NB4 (cell line): ENCODE measurements around the gene FKBP4.

Experiments used
- POLR2A ChIP-seq: IDR thresholded peaks from 2 replicates; pipeline ENCODE4 v1.6.1; 2011; ENCODE audit warnings: mild to moderate bottlenecking; ENCODE audit not compliant: insufficient read length; ENCODE audit errors: extremely low read depth
- TF ChIP-seq, protein P1 (sequence below): IDR thresholded peaks from one replicate; pipeline ENCODE4 v1.5.1; 2012; ENCODE audit warnings: low read depth, low read length
- TF ChIP-seq, protein P2 (sequence below): IDR thresholded peaks from 2 replicates; pipeline ENCODE4 v1.6.1; 2011; ENCODE audit warnings: low read depth, low read length

- TF ChIP-seq, protein P1, sequence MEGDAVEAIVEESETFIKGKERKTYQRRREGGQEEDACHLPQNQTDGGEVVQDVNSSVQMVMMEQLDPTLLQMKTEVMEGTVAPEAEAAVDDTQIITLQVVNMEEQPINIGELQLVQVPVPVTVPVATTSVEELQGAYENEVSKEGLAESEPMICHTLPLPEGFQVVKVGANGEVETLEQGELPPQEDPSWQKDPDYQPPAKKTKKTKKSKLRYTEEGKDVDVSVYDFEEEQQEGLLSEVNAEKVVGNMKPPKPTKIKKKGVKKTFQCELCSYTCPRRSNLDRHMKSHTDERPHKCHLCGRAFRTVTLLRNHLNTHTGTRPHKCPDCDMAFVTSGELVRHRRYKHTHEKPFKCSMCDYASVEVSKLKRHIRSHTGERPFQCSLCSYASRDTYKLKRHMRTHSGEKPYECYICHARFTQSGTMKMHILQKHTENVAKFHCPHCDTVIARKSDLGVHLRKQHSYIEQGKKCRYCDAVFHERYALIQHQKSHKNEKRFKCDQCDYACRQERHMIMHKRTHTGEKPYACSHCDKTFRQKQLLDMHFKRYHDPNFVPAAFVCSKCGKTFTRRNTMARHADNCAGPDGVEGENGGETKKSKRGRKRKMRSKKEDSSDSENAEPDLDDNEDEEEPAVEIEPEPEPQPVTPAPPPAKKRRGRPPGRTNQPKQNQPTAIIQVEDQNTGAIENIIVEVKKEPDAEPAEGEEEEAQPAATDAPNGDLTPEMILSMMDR, result no peak
- peak; percentile 44 for TF ChIP-seq POLR2A
- TF ChIP-seq, protein P2, sequence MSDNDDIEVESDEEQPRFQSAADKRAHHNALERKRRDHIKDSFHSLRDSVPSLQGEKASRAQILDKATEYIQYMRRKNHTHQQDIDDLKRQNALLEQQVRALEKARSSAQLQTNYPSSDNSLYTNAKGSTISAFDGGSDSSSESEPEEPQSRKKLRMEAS, result no peak; the same call in 1 of the 2 replicates
Observed at GRCh38 chr12:2795291-2796186, 769 bp downstream of the FKBP4 start.
